GM12873 (cell line): ENCODE measurements around the gene AHNAK2.

Experiments
- CTCF ChIP-seq: IDR thresholded peaks from 2 replicates; pipeline ENCODE4 v1.5.1; 2012; ENCODE audit warnings: low read depth, mild to moderate bottlenecking, moderate library complexity, low read length, control low read depth; ENCODE audit not compliant: insufficient read depth; ENCODE audit errors: missing control alignments

Gene AHNAK2

GRCh38 chr14:104889375-104889757, 88.8 kb downstream of the AHNAK2 start:
- no peak for TF ChIP-seq CTCF

- TF ChIP-seq CTCF, result no peak
Observed at GRCh38 chr14:104888489-104889374, 89.4 kb downstream of the AHNAK2 start.

GRCh38 chr14:104887623-104888488, 90.3 kb downstream of the AHNAK2 start:
- TF ChIP-seq CTCF, result no peak
